GM21381 (cell line): ENCODE measurements around the gene UNC13A.
"Not testable (repeated sequence)": the region's sequence is repeated elsewhere in the genome, so short reads cannot be mapped to it uniquely, and the experiment has no call there.

Source experiments
- ATAC-seq: cut with Tn5 transposase; IDR thresholded peaks from one replicate; pipeline ENCODE4 v1.9.1; 2021; ENCODE audit warnings: mild to moderate bottlenecking, moderate library complexity; ENCODE audit not compliant: unreplicated experiment

UNC13A gene

DNA sequence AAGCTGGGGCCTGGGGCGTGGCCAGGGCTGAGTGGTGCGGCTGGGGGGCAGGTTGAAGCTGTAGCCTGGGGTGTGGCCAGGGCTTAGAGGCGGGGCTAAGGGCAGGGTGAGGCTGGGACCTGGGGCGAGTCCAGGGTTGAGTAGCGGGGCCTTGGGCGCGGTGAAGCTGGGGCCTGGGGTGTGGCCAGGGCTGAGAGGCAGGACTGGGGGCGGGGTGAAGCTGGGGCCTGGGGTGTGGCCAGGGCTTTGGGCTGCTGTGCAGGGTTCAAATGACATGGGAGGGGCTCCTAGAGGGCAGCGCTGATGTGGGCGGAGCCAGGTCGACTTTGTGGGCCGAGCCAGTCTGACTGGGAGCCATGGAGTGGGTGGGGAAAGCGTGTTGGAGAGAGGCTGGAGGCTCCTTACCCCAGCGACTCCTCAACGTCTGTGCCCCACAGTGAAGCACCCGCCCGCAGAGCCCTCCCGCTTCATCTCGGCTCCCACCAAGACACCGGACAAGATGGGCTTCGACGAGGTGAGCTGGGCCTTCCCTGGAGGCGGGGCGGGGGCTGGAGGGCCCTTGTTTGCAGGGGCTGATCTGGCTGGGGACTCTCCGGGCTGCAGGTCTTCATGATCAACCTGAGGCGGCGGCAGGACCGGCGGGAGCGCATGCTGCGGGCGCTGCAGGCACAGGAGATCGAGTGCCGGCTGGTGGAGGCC is 111.2 kb downstream of the UNC13A start:
- no peak for ATAC-seq

- ATAC-seq: no peak
These were observed 112.0 kb downstream of the UNC13A start for GRCh38 chr19:17575871-17576757.

DNA sequence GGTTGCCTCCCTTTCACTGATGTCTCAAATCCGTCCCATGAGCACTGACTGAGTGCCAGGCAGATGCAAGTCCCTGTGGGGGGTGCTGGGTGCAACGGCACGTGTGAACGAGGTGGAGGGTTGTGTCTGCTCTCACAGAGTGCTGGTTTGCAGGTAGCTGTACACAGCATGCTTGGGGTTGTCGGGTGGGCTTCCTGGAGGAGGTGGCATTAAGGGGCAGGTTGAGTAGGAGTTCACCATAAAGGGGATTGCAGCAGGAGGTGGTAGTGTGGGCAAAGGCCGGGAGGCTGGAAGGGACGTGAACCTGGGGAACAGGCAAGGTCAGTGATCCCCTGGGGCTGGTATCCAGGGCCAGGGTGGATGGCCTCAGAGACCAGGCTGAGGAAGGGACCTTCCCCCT is 115.5 kb downstream of the UNC13A start:
- ATAC-seq: no peak

- no peak for ATAC-seq
These were observed 117.4 kb downstream of the UNC13A start for GRCh38 chr19:17570791-17571190.

DNA sequence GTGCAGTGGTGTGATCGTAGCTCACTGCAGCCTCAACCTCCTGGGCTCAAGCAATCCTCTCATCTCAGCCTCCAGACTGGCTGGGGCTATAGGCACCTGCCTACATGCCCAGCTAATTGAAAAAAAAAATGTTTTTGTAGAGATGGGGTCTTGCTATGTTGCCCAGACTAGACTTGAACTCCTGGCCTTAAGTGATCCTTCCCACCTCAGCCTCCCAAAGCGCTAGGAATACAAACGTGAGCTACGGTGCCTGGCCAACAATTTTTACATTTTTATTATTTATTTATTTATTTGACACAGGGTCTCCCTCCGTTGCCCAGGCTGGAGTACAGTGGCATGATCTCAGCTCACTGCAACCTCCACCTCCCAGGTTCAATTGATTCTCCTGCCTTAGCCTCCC is 117.9 kb downstream of the UNC13A start:
- not testable (repeated sequence) for ATAC-seq

DNA sequence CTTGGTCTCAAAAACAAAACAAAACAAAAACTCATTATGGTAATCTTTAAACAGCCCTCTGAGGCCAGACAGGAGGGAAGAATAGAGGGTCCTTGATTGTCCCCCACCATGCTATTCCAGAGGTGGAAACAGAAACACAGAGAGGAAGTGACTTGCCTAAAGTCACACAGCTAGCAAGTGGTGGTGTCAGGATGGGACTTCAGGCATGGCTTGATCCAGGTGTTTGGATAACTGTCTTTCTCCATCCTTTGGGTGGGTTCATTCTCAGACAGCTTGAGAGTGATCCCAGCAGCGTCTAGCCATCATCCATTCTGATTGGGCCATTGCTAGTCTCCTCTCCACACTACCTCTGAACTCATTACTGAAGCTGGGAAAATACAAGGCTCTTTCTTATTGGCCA is 120.2 kb downstream of the UNC13A start:
- ATAC-seq: no peak

- ATAC-seq: no peak
These were observed 122.5 kb downstream of the UNC13A start for GRCh38 chr19:17565611-17566010.

DNA sequence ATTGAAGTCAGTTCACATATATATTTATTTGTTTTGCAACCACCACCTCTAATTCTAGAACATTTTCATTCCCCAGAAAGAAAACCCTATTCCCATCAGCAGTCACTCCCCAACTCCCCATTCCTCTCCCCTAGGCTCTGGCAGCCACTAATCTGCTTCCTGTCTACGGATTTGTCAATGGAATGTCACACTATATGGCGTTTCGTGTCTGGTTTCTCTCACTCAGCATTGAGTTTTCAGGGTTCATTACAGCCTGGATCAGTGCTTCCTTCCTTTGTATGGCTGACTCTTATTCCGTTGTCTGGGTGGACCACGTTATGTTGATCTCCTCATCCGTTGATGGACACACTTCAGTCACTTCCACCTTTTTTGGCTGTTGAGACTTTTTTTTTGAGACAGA is 123.4 kb downstream of the UNC13A start:
- no peak for ATAC-seq

DNA sequence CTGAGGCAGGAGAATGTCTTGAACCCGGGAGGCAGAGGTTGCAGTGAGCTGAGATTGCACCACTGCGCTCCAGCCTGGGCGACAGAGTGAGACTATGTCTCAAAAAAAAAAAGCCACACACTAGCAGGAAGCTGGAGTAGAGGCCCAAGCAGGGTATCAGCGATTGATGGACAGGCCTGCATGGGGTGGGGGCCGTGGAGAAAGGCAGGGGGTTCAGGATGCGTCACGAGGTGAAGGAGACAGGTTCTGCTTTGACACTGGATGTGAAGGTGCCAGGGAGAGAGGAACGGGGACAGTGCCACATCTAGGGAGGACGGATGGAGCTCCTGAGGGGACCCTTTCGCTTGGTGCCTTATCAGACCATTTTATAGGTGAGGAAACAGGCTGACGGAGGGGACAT is 125.6 kb downstream of the UNC13A start:
- no peak for ATAC-seq

DNA sequence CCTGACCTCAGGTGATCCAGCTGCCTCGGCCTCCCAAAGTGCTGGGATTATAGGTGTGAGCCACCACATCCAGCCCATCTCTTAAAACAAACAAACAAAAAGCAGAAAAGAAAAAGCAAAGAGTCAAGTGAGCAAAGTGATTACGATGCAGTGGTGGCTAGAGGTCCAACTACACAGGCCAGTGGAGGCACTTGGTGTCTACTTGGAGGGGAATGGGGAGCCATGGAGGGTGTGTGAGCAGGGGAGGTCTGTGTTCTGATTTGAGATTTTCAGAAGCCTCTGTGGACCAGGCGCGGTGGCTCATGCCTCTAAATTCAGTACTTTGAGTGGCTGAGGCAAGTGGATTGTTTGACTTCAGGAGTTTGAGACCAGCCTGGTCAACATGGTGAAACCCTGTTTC is 126.1 kb downstream of the UNC13A start:
- no peak for ATAC-seq

DNA sequence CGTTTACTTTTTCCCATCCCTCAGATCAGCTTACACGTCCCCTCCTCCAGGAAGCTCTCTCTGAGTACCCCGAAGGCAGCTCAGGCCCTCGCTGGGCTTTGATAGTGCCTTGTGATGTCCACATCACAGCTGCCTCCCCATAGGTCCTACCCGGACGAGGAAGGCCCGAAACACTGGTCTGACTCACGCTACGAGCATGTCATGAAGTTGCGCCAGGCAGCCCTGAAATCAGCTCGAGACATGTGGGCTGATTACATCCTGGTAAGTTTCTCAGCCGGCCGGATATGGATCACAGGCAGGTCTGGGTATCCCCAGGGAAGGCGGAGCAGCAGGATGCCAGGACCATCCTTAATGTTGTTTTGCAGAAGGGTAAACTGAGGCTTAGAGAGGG is 128.0 kb downstream of the UNC13A start:
- ATAC-seq: no peak

GRCh38 chr19:17557466-17557865 is 130.7 kb downstream of the UNC13A start:
- no peak for ATAC-seq

DNA sequence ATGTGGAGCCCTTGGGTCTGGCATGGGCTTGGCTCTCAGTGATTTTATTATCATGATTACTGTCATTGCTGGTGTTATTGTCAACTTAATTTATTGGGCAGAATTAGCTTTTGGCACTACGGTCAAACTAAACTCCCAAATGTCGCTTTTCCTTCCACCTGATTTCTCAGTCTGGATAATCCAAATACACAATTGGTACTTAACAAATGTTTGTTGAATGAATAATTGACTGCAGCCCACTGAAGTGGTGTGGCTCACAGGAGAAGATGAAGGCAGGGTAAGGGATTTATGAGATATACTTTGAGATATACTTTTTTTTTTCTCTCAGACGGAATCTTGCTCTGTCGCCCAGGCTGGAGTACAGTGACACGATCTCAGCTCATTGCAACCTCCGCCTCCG is 131.2 kb downstream of the UNC13A start:
- ATAC-seq: no peak

DNA sequence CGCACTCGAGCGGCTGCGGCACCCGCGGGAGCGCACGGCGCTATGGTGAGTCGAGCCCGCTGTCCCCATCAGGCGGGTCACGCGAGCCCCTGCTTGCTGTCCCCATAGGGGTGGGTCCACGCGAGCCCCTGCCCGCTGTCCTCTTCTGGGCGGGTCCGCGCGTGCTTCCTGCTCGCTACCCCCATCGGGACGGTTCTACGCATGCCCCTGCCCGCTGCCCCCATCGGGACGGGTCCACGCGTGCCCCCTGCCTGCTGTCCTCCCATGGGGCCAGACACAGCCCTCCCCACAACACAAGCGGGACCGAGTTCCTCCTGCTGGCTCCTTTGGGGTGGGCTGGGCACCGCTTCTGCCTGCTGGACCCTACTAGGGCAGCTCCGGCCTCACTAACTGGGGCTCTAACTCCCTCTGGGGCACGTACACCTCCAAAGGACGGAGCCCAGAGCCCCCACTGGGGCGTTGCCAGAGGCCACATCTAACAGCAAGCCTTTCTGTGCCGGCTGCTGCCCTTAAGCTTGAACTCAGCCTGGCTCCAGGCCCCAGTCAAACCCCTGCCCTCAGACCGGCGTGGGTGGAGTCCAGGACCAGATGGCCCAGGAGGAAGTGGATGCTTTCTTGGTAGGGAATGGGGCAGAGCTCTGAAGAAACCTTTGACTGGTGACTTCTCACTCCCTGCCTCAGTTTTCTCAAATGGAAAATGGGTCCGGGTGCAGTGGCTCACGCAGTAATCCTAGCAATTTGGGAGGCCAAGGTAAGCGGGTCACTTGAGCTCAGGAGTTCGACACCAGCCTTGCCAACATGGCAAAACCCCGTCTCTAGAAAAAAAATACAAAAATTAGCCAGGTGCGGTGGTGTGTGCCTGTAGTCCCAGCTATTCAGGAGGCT is 132.0 kb downstream of the UNC13A start:
- ATAC-seq: peak; percentile 39

GRCh38 chr19:17555480-17555928 is 132.7 kb downstream of the UNC13A start, which contains the start of gene COLGALT1:
Gene COLGALT1, plus strand, starts transcription at chr19:17555649. Its CDS starts 65 bp downstream, at chr19:17555714.
- ATAC-seq: peak; percentile 93

- ATAC-seq: no peak
These were observed 133.1 kb downstream of the UNC13A start for GRCh38 chr19:17554968-17555479.

GRCh38 chr19:17553256-17553655 is 134.9 kb downstream of the UNC13A start:
- ATAC-seq: no peak

DNA sequence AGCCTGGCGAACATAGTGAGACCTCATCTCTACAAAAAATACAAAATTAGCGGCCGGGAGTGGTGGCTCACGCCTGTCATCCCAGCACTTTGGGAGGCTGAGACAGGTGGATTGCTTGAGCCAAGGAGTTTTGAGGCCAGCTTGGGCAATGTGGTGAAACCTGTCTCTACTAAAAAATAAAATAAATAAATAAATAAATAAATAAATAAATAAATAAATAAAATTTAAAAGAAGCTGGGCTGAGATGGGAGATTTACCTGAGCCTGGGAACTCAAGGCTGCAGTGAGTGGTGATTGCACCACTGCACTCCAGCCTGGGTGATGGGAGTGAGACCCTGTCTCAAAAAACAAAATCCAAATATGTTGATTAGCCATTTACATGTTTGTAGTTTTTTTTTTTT is 135.4 kb downstream of the UNC13A start:
- not testable (repeated sequence) for ATAC-seq
